ENCODE measurements around the gene CD4. TPM values are rescaled to one million over a fixed set of nuclear protein-coding genes. Genes with fewer than 3 reads are reported as not detected.
A peak's percentile ranks its signal among the peaks of the same experiment; 100 is the strongest.

CD4 gene
- total RNA-seq, 4 donors from 2014 or later, result 1.00 to 7.9 (median 2.8) TPM

GRCh38 chr12:6745741-6746525 is 43.4 kb upstream of the CD4 start:
- Histone ChIP-seq H3K27me3 (no peaks in the 10 kb centered on the region), H3K27ac (peak overlapping the region in 1 of 4 donors; percentile 42), H3K9me3 (no peaks in the 10 kb centered on the region), H3K4me1 (no peaks in the 10 kb centered on the region), H3K36me3 (peaks cover 0 to 37% (median 18%) of the 10 kb centered on the region in 4 donors), H3K4me3 (no peak overlapping the region)
- 83% methylated on average over 11 of the region's 13 CpGs; no CpG with 5 or more reads in 1 of the 2 donors for WGBS, 2 donors (ENCODE audit: low coverage in 1 of 2)
- no peak for DNase-seq
- in situ Hi-C loops (cut with MboI; ENCODE audit: low pct_ligation_motif_present in 1 of 4, low pct_unique_long_range_greater_than_20kb in 1 of 4, low sequenced_read_pairs in 3 of 4), result loop anchor here in 3 of 4 donors (10.0 to 25.0 kb wide), 2 partner anchors 79 to 91 kb away; partner anchors contain the start of genes P3H3 (in 3 of the 3), GNB3 (in 2 of the 3) and GPR162 (in 1 of the 3)
- TF ChIP-seq EP300 (IDR thresholded peaks at IDR 0.05; ENCODE audit: low read depth) (no peak), CTCF (IDR thresholded peaks at IDR 0.05) (no peak), POLR2AphosphoS5 (IDR thresholded peaks at IDR 0.05) (no peak), POLR2A (IDR thresholded peaks at IDR 0.05) (no peak)
- intact Hi-C loops (cut with DNase I; ENCODE audit: low total_unique reads), result loop anchor here (5.0 kb wide), 1 partner anchor 36 kb away; no protein-coding TSS in a partner anchor

- Histone ChIP-seq H3K27me3 (no peaks in the 10 kb centered on the region), H3K27ac (no peak overlapping the region), H3K9me3 (no peaks in the 10 kb centered on the region), H3K36me3 (peaks cover 0 to 43% (median 21%) of the 10 kb centered on the region in 4 donors), H3K4me1 (peaks cover 6 to 9% (median 7%) of the 10 kb centered on the region in 4 donors), H3K4me3 (no peak overlapping the region)
- DNase-seq, result no peak
- intact Hi-C loops (cut with DNase I; ENCODE audit: low total_unique reads) (loop anchor here (5.0 kb wide), 1 partner anchor 35 kb away; no protein-coding TSS in a partner anchor), in situ Hi-C loops (cut with MboI; ENCODE audit: low pct_ligation_motif_present in 1 of 4, low pct_unique_long_range_greater_than_20kb in 1 of 4, low sequenced_read_pairs in 3 of 4) (loop anchor here in 3 of 4 donors (10.0 to 25.0 kb wide), 2 partner anchors 78 to 90 kb away; partner anchors contain the start of genes P3H3 (in 3 of the 3), GNB3 (in 2 of the 3) and GPR162 (in 1 of the 3))
- WGBS, 2 donors (ENCODE audit: low coverage in 1 of 2), result 77% methylated on average over 4 of the region's 4 CpGs; no CpG with 5 or more reads in 1 of the 2 donors
- TF ChIP-seq POLR2A (IDR thresholded peaks at IDR 0.05) (no peak), EP300 (IDR thresholded peaks at IDR 0.05; ENCODE audit: low read depth) (no peak), CTCF (IDR thresholded peaks at IDR 0.05) (no peak), POLR2AphosphoS5 (IDR thresholded peaks at IDR 0.05) (no peak)
Observed at GRCh38 chr12:6747216-6747615, 42.1 kb upstream of the CD4 start.

- no peak for DNase-seq
- TF ChIP-seq EP300 (IDR thresholded peaks at IDR 0.05; ENCODE audit: low read depth) (no peak), CTCF (IDR thresholded peaks at IDR 0.05) (no peak), POLR2A (IDR thresholded peaks at IDR 0.05) (no peak), POLR2AphosphoS5 (IDR thresholded peaks at IDR 0.05) (no peak)
- intact Hi-C loops (cut with DNase I; ENCODE audit: low total_unique reads), result loop anchor here (5.0 kb wide), 1 partner anchor 34 kb away; no protein-coding TSS in a partner anchor
- Histone ChIP-seq H3K36me3 (peaks cover 0 to 43% (median 21%) of the 10 kb centered on the region in 4 donors), H3K9me3 (no peaks in the 10 kb centered on the region), H3K27ac (no peak overlapping the region), H3K27me3 (no peaks in the 10 kb centered on the region), H3K4me3 (no peak overlapping the region), H3K4me1 (peaks cover 8 to 18% (median 11%) of the 10 kb centered on the region in 4 donors)
- 93 to 96% methylated on average over 3 to 23 of the region's 28 CpGs for WGBS, 2 donors (ENCODE audit: low coverage in 1 of 2)
- in situ Hi-C loops (cut with MboI; ENCODE audit: low pct_ligation_motif_present in 1 of 4, low pct_unique_long_range_greater_than_20kb in 1 of 4, low sequenced_read_pairs in 3 of 4), result loop anchor here in 3 of 4 donors (10.0 to 25.0 kb wide), 2 partner anchors 76 to 89 kb away; partner anchors contain the start of genes P3H3 (in 3 of the 3), GNB3 (in 2 of the 3) and GPR162 (in 1 of the 3)
Observed at GRCh38 chr12:6748761-6749160, 40.6 kb upstream of the CD4 start.

GRCh38 chr12:6750506-6750905 is 38.8 kb upstream of the CD4 start:
- no peaks in the 10 kb centered on the region for H3K9me3 ChIP-seq
- no peak overlapping the region for H3K27ac ChIP-seq
- in situ Hi-C loops (cut with MboI; ENCODE audit: low pct_ligation_motif_present in 1 of 4, low pct_unique_long_range_greater_than_20kb in 1 of 4, low sequenced_read_pairs in 3 of 4) (no loop called here), intact Hi-C loops (cut with DNase I; ENCODE audit: low total_unique reads) (loop anchor here (2.0 kb wide), 1 partner anchor 150 kb away; no protein-coding TSS in a partner anchor)
- WGBS, 2 donors (ENCODE audit: low coverage in 1 of 2), result 83 to 85% methylated on average over 1 to 4 of the region's 4 CpGs
- peaks cover 12 to 22% (median 15%) of the 10 kb centered on the region in 4 donors for H3K4me1 ChIP-seq
- TF ChIP-seq CTCF (IDR thresholded peaks at IDR 0.05) (no peak), EP300 (IDR thresholded peaks at IDR 0.05; ENCODE audit: low read depth) (no peak), POLR2AphosphoS5 (IDR thresholded peaks at IDR 0.05) (no peak), POLR2A (IDR thresholded peaks at IDR 0.05) (no peak)
- H3K4me3 ChIP-seq, result no peak overlapping the region
- no peak for DNase-seq
- no peaks in the 10 kb centered on the region for H3K27me3 ChIP-seq
- peaks cover 0 to 43% (median 21%) of the 10 kb centered on the region in 4 donors for H3K36me3 ChIP-seq
